GM21825 (cell line): ENCODE measurements around the gene SLC9A9.

Source experiments
- ATAC-seq: cut with Tn5 transposase; IDR thresholded peaks from one replicate; pipeline ENCODE4 v1.9.1; 2021; ENCODE audit warnings: mild to moderate bottlenecking, moderate library complexity; ENCODE audit not compliant: unreplicated experiment

The SLC9A9 gene

GRCh38 chr3:143653935-143654334, 194.3 kb downstream of the SLC9A9 start:
- ATAC-seq: no peak

DNA sequence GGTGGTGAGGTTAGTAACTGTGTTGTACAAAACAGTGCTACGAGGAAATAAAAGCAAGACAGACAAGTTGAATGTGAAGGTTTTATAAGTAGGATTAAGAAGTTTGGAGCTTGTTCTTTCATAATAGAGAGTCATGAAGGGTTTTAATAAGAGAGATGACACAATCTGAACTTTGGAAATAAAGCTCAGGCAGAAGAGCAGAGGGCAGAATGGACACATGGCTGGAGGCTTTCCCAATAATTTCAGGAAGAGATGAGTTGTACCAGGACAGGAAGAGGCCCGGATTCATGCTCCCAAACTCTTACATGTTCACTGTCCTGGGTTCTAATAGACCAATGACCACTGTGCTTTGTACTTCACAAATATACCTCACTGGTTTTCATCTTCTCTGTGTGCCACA, 194.8 kb downstream of the SLC9A9 start:
- no peak for ATAC-seq

DNA sequence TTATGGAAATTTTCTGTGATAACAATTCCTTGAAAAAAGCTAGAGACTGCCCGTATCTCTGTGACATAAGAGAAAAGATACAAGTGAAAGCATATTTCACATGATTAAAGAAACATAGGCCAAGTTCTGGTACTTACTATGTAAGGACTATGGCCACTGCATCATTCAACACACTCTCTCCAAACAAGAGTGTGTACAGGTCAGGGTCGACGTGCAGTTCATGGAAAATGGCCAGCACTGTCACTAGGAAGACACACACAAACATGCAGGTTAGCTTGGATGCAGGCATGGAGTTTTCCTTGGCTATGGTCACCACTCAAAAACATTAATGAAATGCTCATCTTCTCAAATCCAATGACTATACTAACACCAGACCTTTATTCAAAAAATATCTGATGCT, 196.2 kb downstream of the SLC9A9 start:
- ATAC-seq: no peak

GRCh38 chr3:143650827-143651226, 197.4 kb downstream of the SLC9A9 start:
- ATAC-seq: no peak

- ATAC-seq: no peak
Measured at GRCh38 chr3:143650120-143650519, 198.1 kb downstream of the SLC9A9 start.

DNA sequence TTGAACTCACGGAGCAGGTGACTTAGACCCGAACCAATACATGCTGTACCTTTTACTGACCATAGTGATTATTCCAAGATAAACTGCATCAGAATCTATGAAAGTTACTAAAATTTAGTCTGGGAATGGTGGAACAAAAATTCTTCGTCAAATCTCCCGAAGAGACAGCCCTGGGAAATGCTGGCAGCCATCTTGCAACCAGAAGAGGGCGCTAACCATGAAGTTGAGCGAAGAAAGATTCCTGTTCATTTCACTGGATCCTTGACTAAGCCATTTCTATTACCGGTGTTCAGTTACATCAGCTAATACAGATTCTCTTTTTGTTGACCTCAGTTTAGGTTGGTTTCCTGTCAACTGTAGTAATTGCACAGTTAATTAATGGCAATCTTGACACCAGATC, 199.6 kb downstream of the SLC9A9 start:
- no peak for ATAC-seq

GRCh38 chr3:143648218-143648617, 200.1 kb downstream of the SLC9A9 start:
- no peak for ATAC-seq

DNA sequence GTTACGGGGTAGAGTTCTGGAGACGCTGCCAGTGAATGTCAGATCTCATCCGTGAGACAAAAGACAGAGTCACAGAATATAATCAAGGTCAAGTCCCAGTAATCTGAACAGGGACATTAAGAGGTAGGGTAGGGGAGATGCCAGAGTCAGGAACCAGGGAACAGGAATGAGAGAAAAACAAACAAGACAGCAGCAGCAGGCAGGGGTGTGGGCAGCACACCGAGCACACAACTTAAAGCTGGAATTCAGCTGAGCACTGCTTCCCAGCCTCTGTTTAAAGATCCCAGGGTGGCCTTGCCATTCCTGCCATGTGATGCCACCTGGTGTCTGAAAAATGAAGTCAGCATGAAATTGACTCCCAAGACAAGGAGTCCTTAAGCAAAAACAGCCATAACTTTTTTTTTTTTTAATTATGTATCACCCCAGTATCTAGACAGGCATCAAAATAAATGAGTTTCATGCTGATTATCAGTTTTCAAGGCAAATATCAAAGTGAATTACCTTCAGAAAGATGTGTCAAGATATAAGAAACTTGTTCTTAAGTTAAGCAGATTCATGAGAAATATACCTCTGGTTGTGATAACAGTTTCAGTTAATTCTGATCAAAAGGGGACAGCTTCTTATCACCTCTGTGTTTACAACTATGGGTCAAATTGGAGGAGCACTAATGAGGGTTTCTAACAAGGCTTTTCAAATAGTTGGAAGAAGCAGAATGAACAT, 203.7 kb downstream of the SLC9A9 start:
- ATAC-seq: no peak

GRCh38 chr3:143643905-143644304, 204.4 kb downstream of the SLC9A9 start:
- no peak for ATAC-seq

DNA sequence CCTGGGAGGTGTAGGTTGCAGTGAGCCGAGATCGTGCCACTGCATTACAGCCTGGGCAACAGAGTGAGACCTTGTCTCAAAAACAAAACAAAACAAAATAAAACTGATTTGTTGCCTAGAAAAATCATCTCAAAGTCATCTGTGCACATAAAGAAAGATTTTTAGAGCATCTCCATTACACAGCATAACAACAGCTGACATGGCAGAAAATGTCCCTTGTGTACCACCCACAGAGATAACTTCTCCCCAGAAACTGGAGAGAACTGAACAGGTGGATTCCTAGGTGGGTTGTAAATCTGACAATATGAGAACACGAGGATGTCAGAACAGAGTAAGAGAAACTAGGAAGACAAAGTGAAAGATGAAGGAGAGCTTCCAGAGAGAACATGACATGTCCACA, 207.5 kb downstream of the SLC9A9 start:
- no peak for ATAC-seq

DNA sequence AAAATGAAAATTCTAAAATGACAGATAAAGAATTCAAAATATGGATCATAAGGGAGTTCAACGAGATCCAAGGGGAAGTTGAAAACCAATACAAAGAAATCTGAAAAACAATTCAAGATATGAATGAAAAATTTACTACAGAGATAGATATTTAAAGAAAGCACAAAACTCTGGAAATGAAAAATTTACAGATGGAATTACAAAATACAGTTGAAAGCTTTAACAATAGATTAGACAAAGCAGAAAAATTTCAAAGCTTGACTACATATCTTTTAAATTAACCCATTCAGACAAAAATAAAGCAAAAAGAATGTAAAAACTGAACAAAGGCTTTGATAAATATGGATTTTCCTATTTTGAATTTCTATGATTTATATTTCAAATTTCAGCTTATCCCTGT, 211.1 kb downstream of the SLC9A9 start:
- ATAC-seq: no peak

DNA sequence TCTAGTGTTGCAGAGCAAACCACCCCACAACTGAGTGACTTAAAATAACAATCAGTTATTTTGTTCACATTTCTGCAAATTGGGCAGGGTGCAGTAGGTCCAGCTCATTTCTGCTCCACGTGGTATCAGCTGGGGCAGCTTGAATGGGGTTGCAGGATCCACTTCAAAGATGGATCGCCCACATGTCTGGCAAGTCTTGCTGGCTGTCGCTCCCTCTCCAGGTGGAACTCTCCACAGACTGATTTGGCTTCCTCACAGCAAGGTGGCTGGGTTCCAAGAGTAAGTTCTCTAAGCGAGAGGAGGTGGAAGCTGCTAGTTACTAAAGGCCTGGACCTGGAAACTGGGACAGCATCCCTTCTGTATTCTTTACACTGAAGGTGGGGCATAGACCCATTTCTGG, 213.3 kb downstream of the SLC9A9 start:
- ATAC-seq: no peak

- ATAC-seq: no peak
Measured at GRCh38 chr3:143634427-143634826, 213.8 kb downstream of the SLC9A9 start.

DNA sequence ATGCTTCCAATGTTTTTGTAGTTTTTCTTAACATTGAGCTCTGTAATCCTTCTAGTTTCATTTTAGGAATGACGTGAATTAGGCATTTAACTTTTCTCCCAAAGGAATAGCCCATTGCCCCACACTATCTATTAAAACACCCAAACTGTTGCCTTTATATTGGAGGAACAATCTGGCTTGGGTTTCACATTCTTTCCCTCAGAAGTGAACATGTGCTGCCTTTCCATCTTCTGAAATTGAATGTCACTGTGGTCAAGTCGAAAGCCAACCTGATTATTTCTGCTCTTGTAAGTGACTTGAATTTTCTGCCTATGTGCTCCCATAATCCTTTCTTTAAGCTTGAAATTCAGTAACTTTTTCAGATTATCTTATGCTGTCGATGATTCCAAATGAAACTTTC, 214.5 kb downstream of the SLC9A9 start:
- ATAC-seq: no peak

- ATAC-seq: no peak
Measured at GRCh38 chr3:143629726-143630125, 218.5 kb downstream of the SLC9A9 start.

- no peak for ATAC-seq
Measured at GRCh38 chr3:143628971-143629370, 219.3 kb downstream of the SLC9A9 start.

GRCh38 chr3:143627336-143627735, 220.9 kb downstream of the SLC9A9 start:
- ATAC-seq: no peak

DNA sequence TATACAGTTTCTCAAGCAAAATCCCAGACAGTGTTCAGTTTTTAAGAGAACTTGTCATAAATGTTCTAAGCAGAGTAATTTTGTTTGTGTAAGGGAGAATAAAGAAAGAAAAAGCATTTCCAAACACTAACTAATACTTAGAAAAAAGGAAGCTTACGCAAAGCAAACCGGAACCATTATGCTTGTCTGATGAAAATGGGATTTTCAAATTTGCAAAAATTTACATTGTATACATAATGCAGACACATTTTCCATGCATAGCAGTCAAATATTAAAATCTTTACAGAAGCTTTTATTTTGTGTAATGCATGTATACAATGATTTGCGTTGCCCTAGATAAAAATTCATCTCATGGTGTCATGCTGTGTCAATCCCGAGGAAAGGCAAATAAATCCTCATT, 229.0 kb downstream of the SLC9A9 start:
- ATAC-seq: no peak

GRCh38 chr3:143617050-143617449, 231.2 kb downstream of the SLC9A9 start:
- ATAC-seq: no peak

GRCh38 chr3:143613226-143613625, 235.0 kb downstream of the SLC9A9 start:
- ATAC-seq: no peak

GRCh38 chr3:143612541-143612940, 235.7 kb downstream of the SLC9A9 start:
- no peak for ATAC-seq

- no peak for ATAC-seq
Measured at GRCh38 chr3:143608966-143609365, 239.3 kb downstream of the SLC9A9 start.

GRCh38 chr3:143605233-143605950, 242.9 kb downstream of the SLC9A9 start:
- ATAC-seq: no peak
